ENCODE results near the gene ANO5. TPM values are rescaled to one million over a fixed set of nuclear protein-coding genes. Genes with fewer than 3 reads are reported as not detected.

Gene ANO5
- total RNA-seq, result 0.07 TPM in 1 of 2 replicates, not detected in the other

GRCh38 chr11:22192642-22193347, at the start of gene ANO5:
ANO5 (plus strand) TSS chr11:22193085; CDS start chr11:22193493, 408 bp downstream.

Other genes with a start within 250 kb of the ANO5 start
- gene SLC17A6, start 145.3 kb downstream of the ANO5 start, total RNA-seq, result under 0.01 TPM in 1 of 2 replicates, not detected in the other

All from nasal cavity respiratory epithelium epithelial cell of viscerocranial mucosa (primary cell).